Measurements from ENCODE around the gene MMP11. TPM values are rescaled to one million over a fixed set of nuclear protein-coding genes. Genes with fewer than 3 reads are reported as not detected.

The MMP11 gene
- total and polyA plus RNA-seq, 2 of the 13 experiments (the other 11 are each of a cell fraction or from before 2014, with no cell fraction given), result 8.9 to 28.6 TPM

GRCh38 chr22:23784215-23784732 is 11.6 kb downstream of the MMP11 start (continued):
- TF ChIP-seq ZNF816 (CRISPR knock-in tag; IDR thresholded peaks at IDR 0.05; ENCODE audit: borderline replicate concordance) (0 out of 2 replicates have a peak, but pooled peaks have one; percentile 32), NFE2L2 (IDR thresholded peaks at IDR 0.05; ENCODE audit: low read length) (no peak), NCOR1 (IDR thresholded peaks at IDR 0.05; ENCODE audit: borderline replicate concordance, low read length) (0 out of 2 replicates have a peak, but pooled peaks have one; percentile 54), MTA1 (CRISPR knock-in tag; IDR thresholded peaks at IDR 0.05; ENCODE audit: borderline replicate concordance) (peak; percentile 52; the same call in 1 of the 2 replicates), ZNF33A (CRISPR knock-in tag; IDR thresholded peaks at IDR 0.05; ENCODE audit: borderline replicate concordance) (no peak), ZNF142 (CRISPR knock-in tag; IDR thresholded peaks at IDR 0.05) (peak; percentile 100), TEAD2 (CRISPR knock-in tag; IDR thresholded peaks at IDR 0.05) (no peak), ZBTB14 (CRISPR knock-in tag; IDR thresholded peaks at IDR 0.05) (peak; percentile 28; the same call in 1 of the 2 replicates), ZFP91 (CRISPR knock-in tag; IDR thresholded peaks at IDR 0.05; ENCODE audit: borderline replicate concordance) (peak; percentile 53), ZGPAT (CRISPR knock-in tag; IDR thresholded peaks at IDR 0.05) (0 out of 2 replicates have a peak, but pooled peaks have one; percentile 45)
